Heart left ventricle (tissue), 16 donors: ENCODE results near the gene BMP8A. TPM values are rescaled to one million over a fixed set of nuclear protein-coding genes. Genes with fewer than 3 reads are reported as not detected.
A peak's percentile ranks its signal among the peaks of the same experiment; 100 is the strongest.

ENCODE experiments used
- ATAC-seq, 4 donors: fragments of 200-7000 bp; cut with Tn5 transposase; one replicate each; pipeline ENCODE4 v1.9.1; 2020 to 2022; ENCODE audit warnings: moderate library complexity in 4 of 4, mild to moderate bottlenecking in 3 of 4, moderate number of reproducible peaks in 1 of 4
- DNase-seq, 5 donors: peaks; one replicate each; pipeline ENCODE4 v3.0.0-alpha.2; 2020
- H3K27ac ChIP-seq, 12 donors: fragments of 200-600 bp; sonication (generic) in 4 of 12; one replicate each; pipeline versions ENCODE4 v1.5.0 to v1.8.0; 2016 to 2022; ENCODE audit warnings: mild to moderate bottlenecking in 2 of 12
- H3K27me3 ChIP-seq, 9 donors: fragments of 200-600 bp; sonication (generic) in 2 of 9; one replicate each; pipeline versions ENCODE4 v1.5.1 to v1.8.0; 2016 to 2022; ENCODE audit warnings: mild to moderate bottlenecking in 3 of 9
- H3K36me3 ChIP-seq, 9 donors: fragments of 200-600 bp; sonication (generic) in 2 of 9; one replicate each; pipeline versions ENCODE4 v1.5.0 to v1.8.0; 2018 to 2022; ENCODE audit warnings: mild to moderate bottlenecking in 2 of 9
- H3K4me1 ChIP-seq, 12 donors: fragments of 200-600 bp; sonication (generic) in 4 of 12; one replicate each; pipeline versions ENCODE4 v1.5.0 to v1.8.0; 2016 to 2022; ENCODE audit warnings: mild to moderate bottlenecking in 3 of 12
- H3K4me3 ChIP-seq, 12 donors: fragments of 200-600 bp; sonication (generic) in 4 of 12; one replicate each; pipeline versions ENCODE4 v1.5.0 to v1.8.0; 2017 to 2022; ENCODE audit warnings: mild to moderate bottlenecking in 9 of 12, moderate library complexity in 4 of 12
- H3K9me3 ChIP-seq, 12 donors: fragments of 200-600 bp; sonication (generic) in 4 of 12; one replicate each; pipeline versions ENCODE4 v1.5.0 to v1.8.0; 2016 to 2022; ENCODE audit warnings: mild to moderate bottlenecking in 1 of 12
- POLR2A ChIP-seq, 2 donors: fragments of 450-650 bp; IDR thresholded peaks; one replicate each; pipeline ENCODE4 v1.6.1; 2017; ENCODE audit warnings: antibody characterized with exemption in 2 of 2, mild to moderate bottlenecking in 2 of 2, moderate library complexity in 2 of 2
- WGBS, 4 donors: extraction: QIAGEN DNeasy Blood & Tissue Kit in 2 of 4; methylation state at CpG; one replicate each; pipeline versions ENCODE4 v1.1.5 to v1.1.7; 2013 to 2018; 5-methylcytosine and 5-hydroxymethylcytosine counted together
- intact Hi-C, 10 donors: fragments of 100-400 bp; cut with DNase I; formaldehyde crosslinking; loops; one replicate each; pipeline versions ENCODE4 v1.11.1 to v1.14.2; 2022
- polyA plus RNA-seq, 2 donors: library from polyadenylated mRNA; stranded (reverse); fragments of 200-250 nt; gene quantifications; one replicate each; pipeline ENCODE4 v1.2.3, GENCODE V29; 2013
- total RNA-seq, 9 donors: library from RNA; depleted of rRNA in 2 of 9; stranded (reverse); fragments of >200 nt in 2 of 9; fragmentation: NEBNext Ultra II Directional in 3 of 9; extraction: Animal tissue kit (Norgen Biotek cat#: 25700) in 3 of 9; gene quantifications; one replicate each; pipeline versions ENCODE4 v1.1.0 to v1.2.4, GENCODE V29; 2016 to 2023
- TF ChIP-seq, protein P1 (sequence below), 12 donors: fragments of 200-600 bp; sonication (generic) in 4 of 12; IDR thresholded peaks; one replicate each; pipeline versions ENCODE4 v1.5.0 to v1.8.0; 2018 to 2022; ENCODE audit warnings: antibody characterized with exemption in 12 of 12, mild to moderate bottlenecking in 5 of 12
- donor health status: ischemic (EF 13 %, LVEDD 7.1; RV severe dilation, severe dysfunction).
- donor health status: healthy with polysubstance abuse.
- donor health status: DM: no; HTN: yes; CAD: no.
- donor health status: DM: no; HTN: no; CAD: no.
- donor health status: ischemic (EF 25% LVEDD 6.9; RV normal size, moderate dysfunction).
- donor health status: ischemic (EF 25% LVEDD 5.7; RV mildly dilated, moderate dysfunction).
- donor health status: healthy.
- donor health status: DM: yes; HTN: yes; CAD: no.
- donor health status: ischemic (EF 35%, LVEDD 5.7; RV mildly dilated, moderate dysfunction).
- donor health status: nonischemic (EF 11% LVEDD 7.7; RV severe dilation, severe dysfunction).
- donor health status: DM: yes; HTN: yes; CAD: no.
- donor health status: PGD.
- donor health status: ischemic (EF 29% LVEDD 5.4; RV normal size, mild dysfunction).
- donor health status: nonischemic (EF 23%, LVEDD 6.1; RV moderate dilation, normal function).

BMP8A gene
- total and polyA plus RNA-seq, 11 donors = 0.22 to 2.4 (median 0.60) TPM; not detected in 2

DNA sequence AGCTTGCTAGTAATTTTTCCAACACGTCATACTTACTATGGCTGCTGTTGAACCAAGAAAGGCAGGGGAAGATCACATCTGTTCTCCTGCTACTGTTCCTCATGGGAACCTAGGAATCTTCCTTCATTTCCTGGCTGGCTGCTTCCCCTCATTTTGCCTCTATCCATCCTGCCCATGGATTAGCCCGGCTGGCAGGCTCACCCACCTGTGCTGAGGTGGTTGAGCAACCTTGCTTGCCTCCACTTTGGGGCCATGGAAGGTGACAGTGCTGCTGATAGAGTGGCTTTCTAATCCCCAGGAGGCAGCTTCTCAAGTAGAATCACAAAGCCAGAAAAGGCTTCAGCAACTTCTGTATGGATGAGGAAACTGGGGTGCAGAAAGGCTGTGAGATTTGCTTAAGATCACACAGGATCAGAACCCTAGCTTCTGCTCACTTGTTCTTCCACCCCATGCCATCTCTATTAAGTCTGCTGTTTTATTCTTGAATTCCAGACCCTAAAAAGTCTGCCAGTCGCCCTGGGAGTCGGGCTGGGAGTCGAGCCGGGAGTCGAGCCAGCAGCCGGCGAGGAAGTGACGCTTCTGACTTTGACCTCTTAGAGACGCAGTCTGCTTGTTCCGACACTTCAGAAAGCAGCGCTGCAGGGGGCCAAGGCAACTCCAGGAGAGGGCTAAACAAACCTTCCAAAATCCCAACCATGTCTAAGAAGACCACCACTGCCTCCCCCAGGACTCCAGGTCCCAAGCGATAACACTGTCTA, 6.2 kb upstream of the BMP8A start:
- no peaks in the 10 kb centered on the region for H3K9me3 ChIP-seq
- WGBS, 4 donors = 66 to 81% (median 72%) methylated on average over 14 of the region's 14 CpGs
- H3K36me3 ChIP-seq = peaks cover 0 to 82% (median 77%) of the 10 kb centered on the region in 9 donors
- no peak overlapping the region for H3K4me3 ChIP-seq
- ATAC-seq (peak; percentile 51 to 72 (median 60)), DNase-seq (peak in 4 of 5 donors; percentile 41 to 67 (median 50))
- H3K27me3 ChIP-seq = peaks cover 0 to under 1% (median 0%) of the 10 kb centered on the region in 9 donors
- peak overlapping the region in 9 of 12 donors; percentile 3 to 60 (median 31) for H3K27ac ChIP-seq
- intact Hi-C loops = loop anchor here in 3 of 10 donors (10.0 kb wide), 1 partner anchor 50 kb away; no protein-coding TSS in a partner anchor
- H3K4me1 ChIP-seq = peaks cover 0 to 12% (median 0%) of the 10 kb centered on the region in 12 donors
- TF ChIP-seq POLR2A (IDR thresholded peaks at IDR 0.05) = no peak

DNA sequence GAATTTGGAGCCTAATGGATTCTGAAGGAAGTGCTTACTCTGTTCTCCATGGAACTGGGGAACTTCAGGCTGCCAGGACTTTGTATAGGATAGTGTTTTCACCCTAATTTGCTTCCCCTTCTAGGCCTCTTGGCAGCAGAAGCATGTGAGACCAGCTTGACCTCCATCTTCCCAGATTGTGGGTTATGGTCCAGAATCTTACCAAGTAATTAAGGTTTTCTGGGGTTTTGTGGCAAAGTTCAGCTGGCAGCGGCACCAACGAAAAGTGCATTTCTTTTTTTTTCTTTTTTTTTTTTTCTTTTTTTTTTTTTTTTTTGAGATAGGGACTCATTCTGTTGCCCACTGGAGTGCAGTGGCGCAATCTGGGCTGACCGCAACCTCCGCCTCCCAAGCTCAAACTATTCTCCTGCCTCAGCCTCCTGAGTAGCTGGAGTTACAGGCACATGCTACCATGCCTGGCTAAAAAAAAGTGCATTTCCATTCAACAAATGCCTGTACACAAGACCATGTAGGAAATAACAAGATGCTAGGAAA, 3.4 kb upstream of the BMP8A start:
- H3K36me3 ChIP-seq = peaks cover 0 to 54% (median 49%) of the 10 kb centered on the region in 9 donors
- 94 to 98% (median 97%) methylated on average over 5 of the region's 5 CpGs for WGBS, 4 donors
- no peak overlapping the region for H3K27ac ChIP-seq

DNA sequence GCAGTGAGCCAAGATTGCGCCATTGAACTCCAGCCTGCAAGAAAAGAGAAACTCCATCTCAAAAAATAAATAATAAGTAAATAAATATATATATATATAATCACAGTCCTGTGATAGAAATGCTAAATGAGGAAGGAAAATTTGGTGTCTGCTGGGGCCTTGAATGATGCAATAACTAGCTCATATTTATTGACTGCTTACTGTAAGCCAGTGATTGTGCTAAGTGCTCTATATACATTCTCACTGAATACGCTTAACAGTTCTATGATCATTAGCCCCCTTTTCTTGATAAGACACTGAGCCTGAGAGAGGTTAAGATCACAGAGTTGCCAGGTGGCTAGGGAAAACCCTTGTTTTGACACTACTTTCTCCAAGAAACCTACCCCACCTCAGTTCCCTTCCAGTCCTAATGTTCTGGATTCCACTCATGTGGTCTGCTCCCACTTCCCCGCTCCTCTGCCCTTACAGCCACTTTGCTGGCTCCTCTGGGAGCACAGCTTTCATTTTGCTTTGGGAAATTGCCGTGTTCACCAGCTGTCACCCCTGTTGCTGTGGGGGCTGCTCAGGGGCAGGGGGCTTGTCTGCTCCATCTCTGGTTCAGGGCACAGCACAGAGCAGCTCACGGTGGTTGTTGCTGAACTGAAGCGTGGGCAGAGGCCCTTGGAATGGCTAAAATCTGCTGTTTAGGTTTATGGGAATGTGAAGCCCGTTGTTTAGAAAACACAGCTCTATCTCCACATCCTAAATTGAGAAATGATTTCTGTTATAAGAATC, 2.5 kb upstream of the BMP8A start:
- intact Hi-C loops = loop anchor here in 3 of 10 donors (10.0 kb wide), 1 partner anchor 46 kb away; no protein-coding TSS in a partner anchor
- Histone ChIP-seq H3K27me3 (peaks cover 0 to 27% (median 9%) of the 10 kb centered on the region in 9 donors), H3K4me3 (no peak overlapping the region), H3K9me3 (no peaks in the 10 kb centered on the region), H3K4me1 (peaks cover 0 to 25% (median 5%) of the 10 kb centered on the region in 12 donors), H3K36me3 (peaks cover 0 to 45% (median 40%) of the 10 kb centered on the region in 9 donors), H3K27ac (no peak overlapping the region)
- no peak for TF ChIP-seq POLR2A (IDR thresholded peaks at IDR 0.05)
- TF ChIP-seq, protein P1, sequence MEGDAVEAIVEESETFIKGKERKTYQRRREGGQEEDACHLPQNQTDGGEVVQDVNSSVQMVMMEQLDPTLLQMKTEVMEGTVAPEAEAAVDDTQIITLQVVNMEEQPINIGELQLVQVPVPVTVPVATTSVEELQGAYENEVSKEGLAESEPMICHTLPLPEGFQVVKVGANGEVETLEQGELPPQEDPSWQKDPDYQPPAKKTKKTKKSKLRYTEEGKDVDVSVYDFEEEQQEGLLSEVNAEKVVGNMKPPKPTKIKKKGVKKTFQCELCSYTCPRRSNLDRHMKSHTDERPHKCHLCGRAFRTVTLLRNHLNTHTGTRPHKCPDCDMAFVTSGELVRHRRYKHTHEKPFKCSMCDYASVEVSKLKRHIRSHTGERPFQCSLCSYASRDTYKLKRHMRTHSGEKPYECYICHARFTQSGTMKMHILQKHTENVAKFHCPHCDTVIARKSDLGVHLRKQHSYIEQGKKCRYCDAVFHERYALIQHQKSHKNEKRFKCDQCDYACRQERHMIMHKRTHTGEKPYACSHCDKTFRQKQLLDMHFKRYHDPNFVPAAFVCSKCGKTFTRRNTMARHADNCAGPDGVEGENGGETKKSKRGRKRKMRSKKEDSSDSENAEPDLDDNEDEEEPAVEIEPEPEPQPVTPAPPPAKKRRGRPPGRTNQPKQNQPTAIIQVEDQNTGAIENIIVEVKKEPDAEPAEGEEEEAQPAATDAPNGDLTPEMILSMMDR (IDR thresholded peaks at IDR 0.05) = no peak
- ATAC-seq = no peak
- 57 to 69% (median 64%) methylated on average over 5 to 7 of the region's 7 CpGs for whole genome bisulfite sequencing, 4 donors
- no peak for DNase-seq

More for the DNA sequence above, 3.4 kb upstream of the BMP8A start:
- no peak for DNase-seq
- Histone ChIP-seq H3K4me3 (no peak overlapping the region), H3K9me3 (no peaks in the 10 kb centered on the region), H3K27me3 (peaks cover 0 to 26% (median 9%) of the 10 kb centered on the region in 9 donors), H3K4me1 (peaks cover 0 to 25% (median 5%) of the 10 kb centered on the region in 12 donors)
- TF ChIP-seq POLR2A (IDR thresholded peaks at IDR 0.05) = no peak
- TF ChIP-seq, protein P1 (IDR thresholded peaks at IDR 0.05) = no peak
- no peak for ATAC-seq
- intact Hi-C loops = loop anchor here in 3 of 10 donors (10.0 kb wide), 1 partner anchor 47 kb away; no protein-coding TSS in a partner anchor

DNA sequence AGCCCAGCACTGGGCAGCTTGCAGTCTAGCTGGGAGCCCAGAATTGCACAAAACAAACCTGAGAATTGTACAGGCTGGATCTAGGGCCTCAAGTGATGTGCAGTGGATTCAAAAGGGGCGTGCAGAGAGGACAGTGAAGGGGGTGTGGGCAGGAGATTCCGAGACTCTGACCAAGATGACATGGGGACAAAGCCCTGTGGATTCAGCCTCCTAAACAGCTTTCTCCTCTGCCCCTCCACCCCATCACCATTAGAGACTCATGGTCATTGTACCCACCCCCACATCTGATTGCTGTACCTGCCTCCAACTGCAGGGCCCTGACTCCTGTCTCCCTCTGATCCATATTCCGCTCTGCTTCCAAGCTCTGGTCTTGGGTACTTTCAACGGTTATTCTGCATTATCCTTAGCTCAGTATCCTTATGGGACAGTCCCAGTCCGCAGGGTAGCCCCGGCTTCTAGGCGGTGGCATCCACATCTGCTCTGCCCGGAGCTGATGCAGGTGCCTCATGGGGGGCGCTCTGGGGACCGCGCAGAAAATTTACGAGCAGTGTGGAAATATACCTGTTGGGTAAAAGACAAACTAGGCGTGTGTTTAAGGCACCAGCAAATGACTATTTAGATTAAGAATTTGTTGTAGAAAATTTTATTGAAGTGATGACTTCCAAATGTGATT, 1.7 kb upstream of the BMP8A start:
- intact Hi-C loops = loop anchor here in 3 of 10 donors (10.0 kb wide), 1 partner anchor 45 kb away; no protein-coding TSS in a partner anchor
- H3K9me3 ChIP-seq = no peaks in the 10 kb centered on the region
- H3K4me1 ChIP-seq = peaks cover 0 to 24% (median 5%) of the 10 kb centered on the region in 12 donors
- no peak overlapping the region for H3K27ac ChIP-seq
- no peak for DNase-seq
- peaks cover 0 to 27% (median 9%) of the 10 kb centered on the region in 9 donors for H3K27me3 ChIP-seq
- no peak overlapping the region for H3K4me3 ChIP-seq
- no peak for ATAC-seq
- WGBS, 4 donors = 65 to 75% (median 66%) methylated on average over 13 of the region's 13 CpGs
- TF ChIP-seq, protein P1 (IDR thresholded peaks at IDR 0.05) = no peak
- TF ChIP-seq POLR2A (IDR thresholded peaks at IDR 0.05) = no peak
- H3K36me3 ChIP-seq = peaks cover 0 to 38% (median 32%) of the 10 kb centered on the region in 9 donors
